C4-2B (cell line): ENCODE results near the gene TDRD1.
A peak's percentile ranks its signal among the peaks of the same experiment; 100 is the strongest.

Experiments
- H3K27ac ChIP-seq: fragments of 450-650 bp; 2 replicates; pipeline ENCODE4 v1.5.1; 2017
- ZFX ChIP-seq: fragments of 450-650 bp; IDR thresholded peaks from 2 replicates; pipeline ENCODE4 v1.6.1; 2017
- TF ChIP-seq, protein P1 (sequence below): fragments of 450-650 bp; conservative IDR thresholded peaks from 2 replicates; pipeline ENCODE4 v1.5.1; 2017; ENCODE audit warnings: mild to moderate bottlenecking

Gene TDRD1

DNA sequence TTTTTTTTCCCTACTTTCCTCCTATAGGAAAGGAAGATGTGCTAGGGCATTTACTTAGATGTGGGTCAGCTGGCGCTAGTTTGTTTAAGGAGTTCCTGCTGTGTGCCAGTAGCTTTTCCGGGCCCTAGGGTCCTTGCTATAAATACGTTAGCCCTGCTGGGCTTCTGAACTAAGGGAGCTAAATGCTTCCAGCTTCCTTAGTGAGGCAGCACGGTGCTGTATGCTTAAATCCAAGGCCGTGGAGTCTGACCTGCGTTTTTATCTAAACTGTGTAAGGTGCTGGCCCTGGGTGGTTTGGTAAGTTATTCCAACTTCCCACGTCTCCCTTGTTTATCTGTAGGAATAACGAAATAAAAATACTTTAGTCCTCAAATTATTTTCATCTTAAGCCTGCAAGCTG lies 594 bp downstream of the TDRD1 start:
- no peak for TF ChIP-seq ZFX
- TF ChIP-seq, protein P1, sequence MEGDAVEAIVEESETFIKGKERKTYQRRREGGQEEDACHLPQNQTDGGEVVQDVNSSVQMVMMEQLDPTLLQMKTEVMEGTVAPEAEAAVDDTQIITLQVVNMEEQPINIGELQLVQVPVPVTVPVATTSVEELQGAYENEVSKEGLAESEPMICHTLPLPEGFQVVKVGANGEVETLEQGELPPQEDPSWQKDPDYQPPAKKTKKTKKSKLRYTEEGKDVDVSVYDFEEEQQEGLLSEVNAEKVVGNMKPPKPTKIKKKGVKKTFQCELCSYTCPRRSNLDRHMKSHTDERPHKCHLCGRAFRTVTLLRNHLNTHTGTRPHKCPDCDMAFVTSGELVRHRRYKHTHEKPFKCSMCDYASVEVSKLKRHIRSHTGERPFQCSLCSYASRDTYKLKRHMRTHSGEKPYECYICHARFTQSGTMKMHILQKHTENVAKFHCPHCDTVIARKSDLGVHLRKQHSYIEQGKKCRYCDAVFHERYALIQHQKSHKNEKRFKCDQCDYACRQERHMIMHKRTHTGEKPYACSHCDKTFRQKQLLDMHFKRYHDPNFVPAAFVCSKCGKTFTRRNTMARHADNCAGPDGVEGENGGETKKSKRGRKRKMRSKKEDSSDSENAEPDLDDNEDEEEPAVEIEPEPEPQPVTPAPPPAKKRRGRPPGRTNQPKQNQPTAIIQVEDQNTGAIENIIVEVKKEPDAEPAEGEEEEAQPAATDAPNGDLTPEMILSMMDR: no peak
- peak overlapping the region; percentile 73 for H3K27ac ChIP-seq

DNA sequence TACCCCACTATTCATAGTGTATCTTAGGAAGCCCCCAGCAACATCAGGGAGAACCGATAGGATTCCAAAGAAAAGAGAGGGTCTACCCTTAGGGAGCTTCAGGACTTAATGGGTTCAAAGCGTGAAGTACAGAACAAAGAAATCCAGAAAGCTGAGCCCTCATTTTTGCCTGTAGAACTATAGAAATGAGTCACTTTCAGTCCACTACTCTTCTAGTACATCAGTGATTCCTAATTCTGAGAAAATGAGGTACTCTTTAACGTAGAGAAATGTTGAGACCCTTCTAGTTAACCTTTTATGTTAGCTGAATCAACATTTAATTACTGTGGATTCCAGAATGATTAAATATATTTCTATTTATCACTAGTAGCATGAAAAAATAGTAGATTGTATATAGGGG lies 1.8 kb downstream of the TDRD1 start:
- H3K27ac ChIP-seq: peak overlapping the region; percentile 73; the same call in 1 of the 2 replicates
- TF ChIP-seq ZFX: no peak
- TF ChIP-seq, protein P1: no peak

DNA sequence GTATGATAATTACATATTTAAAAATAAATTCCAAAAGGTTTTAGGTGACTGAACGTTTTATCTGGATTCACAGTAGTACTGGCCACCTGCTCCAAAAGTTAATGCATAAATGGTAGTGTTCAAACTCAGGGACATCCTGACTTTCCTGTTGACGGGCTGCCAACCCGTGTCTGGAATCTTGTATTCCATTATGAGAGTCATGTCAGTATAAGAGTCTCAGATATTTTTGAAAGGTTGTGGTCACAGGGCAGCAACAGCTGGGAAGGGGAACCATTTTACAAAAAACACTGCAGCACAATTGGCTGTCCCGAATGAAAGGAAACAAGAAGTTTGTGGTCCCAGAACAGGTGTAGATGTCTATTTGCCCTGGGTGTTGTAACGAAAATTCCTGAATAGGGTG lies 2.8 kb downstream of the TDRD1 start:
- TF ChIP-seq, protein P1: no peak

DNA sequence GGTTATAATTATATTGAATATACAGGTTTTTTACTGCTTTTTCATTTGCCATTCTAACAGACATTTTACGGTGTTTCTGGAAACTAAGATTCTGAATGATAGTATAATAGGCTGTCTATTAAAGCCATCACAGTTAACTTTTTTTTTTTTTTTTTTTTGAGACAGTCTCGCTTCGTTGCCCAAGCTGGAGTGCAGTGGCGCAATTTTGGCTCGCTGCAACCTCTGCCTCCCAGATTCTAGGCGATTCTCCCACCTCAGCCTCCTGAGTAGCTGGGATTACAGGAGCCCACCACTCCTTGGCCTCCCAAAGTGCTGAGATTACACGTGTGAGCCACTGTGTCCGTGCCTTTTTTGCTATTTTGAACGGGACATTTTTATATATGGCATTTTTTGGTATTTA lies 4.4 kb downstream of the TDRD1 start:
- no peak for TF ChIP-seq ZFX
- TF ChIP-seq, protein P1: no peak
- no peak overlapping the region for H3K27ac ChIP-seq

More for the DNA sequence above, 2.8 kb downstream of the TDRD1 start:
- H3K27ac ChIP-seq: peak overlapping the region; percentile 16; the same call in 1 of the 2 replicates

DNA sequence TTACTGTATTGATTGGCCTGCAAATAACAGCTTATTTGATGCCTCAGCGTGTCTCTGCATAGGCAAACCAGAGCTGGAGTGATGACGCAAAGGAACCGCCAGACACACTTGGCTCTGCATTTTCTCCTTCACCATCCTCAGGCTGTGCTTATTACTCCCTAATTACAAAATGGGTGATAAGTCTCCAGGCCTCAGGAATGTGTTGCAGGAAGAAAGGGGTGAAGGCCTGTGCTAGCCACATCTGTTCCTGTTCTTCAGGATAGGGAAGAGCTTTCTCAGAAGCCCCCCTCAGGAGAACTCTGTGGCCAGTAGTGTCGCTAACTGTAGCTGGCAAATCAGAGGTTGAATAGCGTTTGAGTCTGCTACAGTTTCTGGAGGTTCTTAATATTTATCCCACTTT lies 5.1 kb downstream of the TDRD1 start:
- no peak overlapping the region for H3K27ac ChIP-seq
- TF ChIP-seq ZFX: no peak
- TF ChIP-seq, protein P1: no peak

DNA sequence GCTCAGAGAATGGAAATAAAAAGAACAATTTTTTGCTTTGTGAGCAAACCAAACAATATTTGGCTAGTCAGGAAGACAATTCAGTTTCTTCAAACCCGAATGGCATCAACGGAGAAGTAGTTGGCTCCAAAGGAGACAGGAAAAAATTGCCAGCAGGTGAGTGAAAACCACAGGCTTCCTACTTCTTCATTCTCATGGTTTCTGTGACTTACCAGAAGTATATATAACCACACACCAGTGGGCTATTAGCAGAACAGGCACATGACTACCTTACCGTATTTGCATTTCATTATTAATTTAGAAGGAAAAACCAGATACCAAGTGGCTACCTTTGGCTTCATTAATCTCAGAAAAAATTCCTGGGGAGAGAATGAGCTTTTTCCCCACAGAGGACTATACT lies 8.8 kb downstream of the TDRD1 start:
- no peak overlapping the region for H3K27ac ChIP-seq
- no peak for TF ChIP-seq ZFX
- TF ChIP-seq, protein P1: no peak

DNA sequence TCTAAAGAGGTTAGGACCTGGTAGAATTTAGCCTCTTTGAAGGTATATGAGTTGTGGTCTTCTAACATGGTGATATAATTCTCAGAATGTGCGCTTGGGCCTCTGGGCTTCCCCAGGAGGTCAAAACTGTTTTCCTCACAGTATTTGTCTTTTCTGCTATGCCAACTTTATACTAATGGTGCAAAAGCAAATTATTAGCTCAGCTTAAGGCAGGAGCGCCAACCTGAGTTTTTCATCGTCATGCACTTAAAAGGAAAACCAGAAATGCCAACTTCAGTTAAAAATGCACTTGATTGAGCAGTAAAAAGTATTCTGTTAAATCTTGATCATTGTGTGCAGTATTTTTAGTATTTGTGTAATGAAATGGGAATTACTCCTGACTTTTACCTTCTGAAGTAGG lies 9.7 kb downstream of the TDRD1 start:
- no peak overlapping the region for H3K27ac ChIP-seq
- TF ChIP-seq, protein P1: no peak
- TF ChIP-seq ZFX: no peak

DNA sequence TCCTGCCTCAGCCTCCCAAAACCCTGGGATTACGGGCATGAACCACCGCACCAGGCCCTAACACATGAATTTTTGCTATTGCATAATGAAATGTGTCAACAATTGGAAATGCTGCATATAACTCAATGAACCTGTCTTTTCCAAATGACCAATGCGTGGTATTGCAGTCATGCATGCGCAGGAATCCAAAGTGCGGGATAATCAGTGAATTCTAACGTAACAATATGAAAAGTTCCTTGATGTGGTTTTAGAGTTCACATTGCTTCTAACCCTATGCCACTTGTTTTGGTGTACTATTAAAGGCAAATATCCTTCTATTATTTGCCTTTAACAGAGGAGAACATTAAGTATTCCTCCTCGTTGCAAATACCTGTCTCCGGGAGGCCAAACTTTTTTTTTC lies 10.5 kb downstream of the TDRD1 start:
- TF ChIP-seq ZFX: no peak
- TF ChIP-seq, protein P1: no peak

More for the DNA sequence above, 10.5 kb downstream of the TDRD1 start:
- no peak overlapping the region for H3K27ac ChIP-seq
